SK-N-SH (cell line): ENCODE results near the gene HMGXB3.

Experiments
- EP300 ChIP-seq, 2 experiments: IDR thresholded peaks; 2 replicates each; pipeline versions ENCODE4 v1.4.0 to v1.6.1; 2012; ENCODE audit warnings: borderline replicate concordance in 1 of 2, low read depth in 1 of 2, low read length in 1 of 2
- FOXJ3 ChIP-seq: sonication (generic); formaldehyde crosslinking; IDR thresholded peaks from 2 replicates; pipeline ENCODE4 v1.5.1; 2020; ENCODE audit warnings: mild to moderate bottlenecking, missing genetic modification reagents
- POLR2AphosphoS5 ChIP-seq: IDR thresholded peaks from 2 replicates; pipeline ENCODE4 v1.6.1; 2012; ENCODE audit warnings: low read depth, low read length
- USF2 ChIP-seq: fragments of 150-350 bp; IDR thresholded peaks from 2 replicates; pipeline ENCODE4 v1.6.1; 2017; ENCODE audit warnings: antibody characterized with exemption, low read length, low read depth, borderline replicate concordance
- TF ChIP-seq, protein P1 (sequence below): fragments of 200-600 bp; sonication (generic); IDR thresholded peaks from 2 replicates; pipeline ENCODE4 v1.6.1; 2017; ENCODE audit warnings: antibody characterized with exemption, mild to moderate bottlenecking, moderate library complexity
- TF ChIP-seq, protein P2 (sequence below): IDR thresholded peaks from 2 replicates; pipeline ENCODE4 v1.4.0; 2012; ENCODE audit warnings: low read depth
- TF ChIP-seq, protein P3 (sequence below): IDR thresholded peaks from 2 replicates; pipeline ENCODE4; 2012

DNA sequence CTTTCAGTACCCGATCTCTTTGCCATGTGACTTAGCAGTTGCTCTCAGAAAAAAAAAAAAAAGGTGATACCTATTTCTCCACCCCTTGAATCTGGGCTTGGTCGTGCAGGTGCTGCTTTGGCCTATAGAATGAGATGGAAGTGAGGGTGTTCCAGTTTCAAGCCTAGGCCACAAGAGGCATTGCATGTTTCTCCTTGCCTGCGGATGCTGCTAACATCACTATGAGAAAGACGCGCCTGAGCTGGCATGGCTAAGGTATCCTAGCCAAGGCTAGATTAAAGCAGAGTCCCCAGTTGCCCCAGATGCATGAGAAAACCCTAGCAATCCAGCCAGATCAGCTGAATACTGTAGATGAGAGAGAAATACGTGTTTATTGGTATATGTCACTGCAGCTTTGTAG, 100.5 kb downstream of the HMGXB3 start:
- TF ChIP-seq EP300 (IDR thresholded peaks at IDR 0.05; ENCODE audit: borderline replicate concordance in 1 of 2, low read depth in 1 of 2, low read length in 1 of 2) (no peak), FOXJ3 (CRISPR knock-in tag) (no peak), USF2 (no peak), POLR2AphosphoS5 (no peak)
- TF ChIP-seq, protein P1, sequence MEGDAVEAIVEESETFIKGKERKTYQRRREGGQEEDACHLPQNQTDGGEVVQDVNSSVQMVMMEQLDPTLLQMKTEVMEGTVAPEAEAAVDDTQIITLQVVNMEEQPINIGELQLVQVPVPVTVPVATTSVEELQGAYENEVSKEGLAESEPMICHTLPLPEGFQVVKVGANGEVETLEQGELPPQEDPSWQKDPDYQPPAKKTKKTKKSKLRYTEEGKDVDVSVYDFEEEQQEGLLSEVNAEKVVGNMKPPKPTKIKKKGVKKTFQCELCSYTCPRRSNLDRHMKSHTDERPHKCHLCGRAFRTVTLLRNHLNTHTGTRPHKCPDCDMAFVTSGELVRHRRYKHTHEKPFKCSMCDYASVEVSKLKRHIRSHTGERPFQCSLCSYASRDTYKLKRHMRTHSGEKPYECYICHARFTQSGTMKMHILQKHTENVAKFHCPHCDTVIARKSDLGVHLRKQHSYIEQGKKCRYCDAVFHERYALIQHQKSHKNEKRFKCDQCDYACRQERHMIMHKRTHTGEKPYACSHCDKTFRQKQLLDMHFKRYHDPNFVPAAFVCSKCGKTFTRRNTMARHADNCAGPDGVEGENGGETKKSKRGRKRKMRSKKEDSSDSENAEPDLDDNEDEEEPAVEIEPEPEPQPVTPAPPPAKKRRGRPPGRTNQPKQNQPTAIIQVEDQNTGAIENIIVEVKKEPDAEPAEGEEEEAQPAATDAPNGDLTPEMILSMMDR = no peak
- TF ChIP-seq, protein P2, sequence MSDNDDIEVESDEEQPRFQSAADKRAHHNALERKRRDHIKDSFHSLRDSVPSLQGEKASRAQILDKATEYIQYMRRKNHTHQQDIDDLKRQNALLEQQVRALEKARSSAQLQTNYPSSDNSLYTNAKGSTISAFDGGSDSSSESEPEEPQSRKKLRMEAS = no peak
- TF ChIP-seq, protein P3, sequence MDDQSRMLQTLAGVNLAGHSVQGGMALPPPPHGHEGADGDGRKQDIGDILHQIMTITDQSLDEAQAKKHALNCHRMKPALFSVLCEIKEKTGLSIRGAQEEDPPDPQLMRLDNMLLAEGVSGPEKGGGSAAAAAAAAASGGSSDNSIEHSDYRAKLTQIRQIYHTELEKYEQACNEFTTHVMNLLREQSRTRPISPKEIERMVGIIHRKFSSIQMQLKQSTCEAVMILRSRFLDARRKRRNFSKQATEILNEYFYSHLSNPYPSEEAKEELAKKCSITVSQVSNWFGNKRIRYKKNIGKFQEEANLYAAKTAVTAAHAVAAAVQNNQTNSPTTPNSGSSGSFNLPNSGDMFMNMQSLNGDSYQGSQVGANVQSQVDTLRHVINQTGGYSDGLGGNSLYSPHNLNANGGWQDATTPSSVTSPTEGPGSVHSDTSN = no peak
